ENCODE measurements around the gene VPS13C.

Gene VPS13C

GRCh38 chr15:62079594-62079993 lies 19.3 kb upstream of the VPS13C start:
- H3K4me1 ChIP-seq (ENCODE audit: insufficient read depth, low read length, poor library complexity, severe bottlenecking) = no peaks in the 10 kb centered on the region
- no peaks in the 10 kb centered on the region for H3K79me2 ChIP-seq (ENCODE audit: insufficient read depth, low read length)
- H3K9me2 ChIP-seq (replicated peaks; ENCODE audit: low read depth, low read length) = no peaks in the 10 kb centered on the region
- H3K4me3 ChIP-seq (ENCODE audit: low read length, poor library complexity, severe bottlenecking) = no peak overlapping the region
- TF ChIP-seq EZH2phosphoT487 (IDR thresholded peaks at IDR 0.05; ENCODE audit: borderline replicate concordance) = no peak
- TF ChIP-seq, protein P1, sequence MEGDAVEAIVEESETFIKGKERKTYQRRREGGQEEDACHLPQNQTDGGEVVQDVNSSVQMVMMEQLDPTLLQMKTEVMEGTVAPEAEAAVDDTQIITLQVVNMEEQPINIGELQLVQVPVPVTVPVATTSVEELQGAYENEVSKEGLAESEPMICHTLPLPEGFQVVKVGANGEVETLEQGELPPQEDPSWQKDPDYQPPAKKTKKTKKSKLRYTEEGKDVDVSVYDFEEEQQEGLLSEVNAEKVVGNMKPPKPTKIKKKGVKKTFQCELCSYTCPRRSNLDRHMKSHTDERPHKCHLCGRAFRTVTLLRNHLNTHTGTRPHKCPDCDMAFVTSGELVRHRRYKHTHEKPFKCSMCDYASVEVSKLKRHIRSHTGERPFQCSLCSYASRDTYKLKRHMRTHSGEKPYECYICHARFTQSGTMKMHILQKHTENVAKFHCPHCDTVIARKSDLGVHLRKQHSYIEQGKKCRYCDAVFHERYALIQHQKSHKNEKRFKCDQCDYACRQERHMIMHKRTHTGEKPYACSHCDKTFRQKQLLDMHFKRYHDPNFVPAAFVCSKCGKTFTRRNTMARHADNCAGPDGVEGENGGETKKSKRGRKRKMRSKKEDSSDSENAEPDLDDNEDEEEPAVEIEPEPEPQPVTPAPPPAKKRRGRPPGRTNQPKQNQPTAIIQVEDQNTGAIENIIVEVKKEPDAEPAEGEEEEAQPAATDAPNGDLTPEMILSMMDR (conservative IDR thresholded peaks at IDR 0.05; ENCODE audit: low read length) = no peak
- no peak overlapping the region for H2AFZ ChIP-seq (ENCODE audit: low read length)
- no peaks in the 10 kb centered on the region for H3K9me3 ChIP-seq (ENCODE audit: insufficient read depth, low read depth, low read length)
- no peaks in the 10 kb centered on the region for H3K27me3 ChIP-seq (ENCODE audit: insufficient read depth, low read length, poor library complexity, severe bottlenecking)
- no peak overlapping the region for H3K9ac ChIP-seq (ENCODE audit: low read depth, low read length, poor library complexity, severe bottlenecking)
- H3K36me3 ChIP-seq (ENCODE audit: insufficient read depth, low read length) = no peaks in the 10 kb centered on the region
- no peak overlapping the region for H3K4me2 ChIP-seq (ENCODE audit: low read depth, low read length, poor library complexity, severe bottlenecking)
- no peaks in the 10 kb centered on the region for H3F3A ChIP-seq (ENCODE audit: low read depth)
- H4K20me1 ChIP-seq (ENCODE audit: insufficient read depth, low read length, poor library complexity, severe bottlenecking) = no peaks in the 10 kb centered on the region

GRCh38 chr15:62075595-62076277 lies 15.5 kb upstream of the VPS13C start:
- no peaks in the 10 kb centered on the region for H3F3A ChIP-seq (ENCODE audit: low read depth)
- no peaks in the 10 kb centered on the region for H3K36me3 ChIP-seq (ENCODE audit: insufficient read depth, low read length)
- no peak overlapping the region for H3K9ac ChIP-seq (ENCODE audit: low read depth, low read length, poor library complexity, severe bottlenecking)
- no peaks in the 10 kb centered on the region for H3K79me2 ChIP-seq (ENCODE audit: insufficient read depth, low read length)
- no peaks in the 10 kb centered on the region for H3K9me3 ChIP-seq (ENCODE audit: insufficient read depth, low read depth, low read length)
- H3K4me1 ChIP-seq (ENCODE audit: insufficient read depth, low read length, poor library complexity, severe bottlenecking) = no peaks in the 10 kb centered on the region
- no peak overlapping the region for H3K4me3 ChIP-seq (ENCODE audit: low read length, poor library complexity, severe bottlenecking)
- H3K4me2 ChIP-seq (ENCODE audit: low read depth, low read length, poor library complexity, severe bottlenecking) = no peak overlapping the region
- no peak for TF ChIP-seq EZH2phosphoT487 (IDR thresholded peaks at IDR 0.05; ENCODE audit: borderline replicate concordance)
- TF ChIP-seq, protein P1 (conservative IDR thresholded peaks at IDR 0.05; ENCODE audit: low read length) = no peak
- H3K27me3 ChIP-seq (ENCODE audit: insufficient read depth, low read length, poor library complexity, severe bottlenecking) = no peaks in the 10 kb centered on the region
- H4K20me1 ChIP-seq (ENCODE audit: insufficient read depth, low read length, poor library complexity, severe bottlenecking) = no peaks in the 10 kb centered on the region
- H2AFZ ChIP-seq (ENCODE audit: low read length) = no peak overlapping the region
- no peaks in the 10 kb centered on the region for H3K9me2 ChIP-seq (replicated peaks; ENCODE audit: low read depth, low read length)

DNA sequence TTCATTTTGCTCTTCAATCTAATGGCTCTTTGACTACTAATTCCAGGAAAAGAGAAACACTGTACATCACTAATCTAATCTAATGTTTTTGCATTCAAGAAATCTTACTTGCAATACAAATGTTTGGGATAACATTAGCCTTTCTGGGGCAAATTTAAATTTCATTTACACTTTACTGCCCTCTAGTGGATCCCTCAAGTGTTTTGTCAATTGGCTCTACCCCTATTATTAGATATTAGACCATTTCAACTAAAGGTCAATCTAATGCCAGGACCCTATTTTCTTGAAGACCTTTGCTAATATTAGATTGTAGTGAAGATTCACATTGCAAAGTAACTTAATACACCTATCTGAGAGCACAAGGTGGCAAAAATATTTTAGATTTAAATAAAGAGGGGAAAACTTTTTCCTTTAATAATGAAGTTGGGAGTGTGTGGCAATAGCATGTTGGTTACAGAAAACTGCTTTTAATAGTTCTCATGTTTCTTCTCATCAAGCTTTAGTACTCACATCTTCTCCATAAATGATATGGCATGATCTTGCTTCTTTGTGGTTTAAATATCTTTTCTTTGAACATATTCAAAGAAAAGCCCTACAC lies 11.6 kb upstream of the VPS13C start:
- H3K9me3 ChIP-seq (ENCODE audit: insufficient read depth, low read depth, low read length) = no peaks in the 10 kb centered on the region
- H3K4me1 ChIP-seq (ENCODE audit: insufficient read depth, low read length, poor library complexity, severe bottlenecking) = no peaks in the 10 kb centered on the region
- H3K27me3 ChIP-seq (ENCODE audit: insufficient read depth, low read length, poor library complexity, severe bottlenecking) = no peaks in the 10 kb centered on the region
- H3K9me2 ChIP-seq (replicated peaks; ENCODE audit: low read depth, low read length) = no peaks in the 10 kb centered on the region
- no peak overlapping the region for H2AFZ ChIP-seq (ENCODE audit: low read length)
- TF ChIP-seq, protein P1 (conservative IDR thresholded peaks at IDR 0.05; ENCODE audit: low read length) = peak; percentile 85
- no peak for TF ChIP-seq EZH2phosphoT487 (IDR thresholded peaks at IDR 0.05; ENCODE audit: borderline replicate concordance)
- no peaks in the 10 kb centered on the region for H4K20me1 ChIP-seq (ENCODE audit: insufficient read depth, low read length, poor library complexity, severe bottlenecking)
- H3K4me2 ChIP-seq (ENCODE audit: low read depth, low read length, poor library complexity, severe bottlenecking) = no peak overlapping the region
- H3K36me3 ChIP-seq (ENCODE audit: insufficient read depth, low read length) = no peaks in the 10 kb centered on the region
- no peak overlapping the region for H3K4me3 ChIP-seq (ENCODE audit: low read length, poor library complexity, severe bottlenecking)
- H3K79me2 ChIP-seq (ENCODE audit: insufficient read depth, low read length) = no peaks in the 10 kb centered on the region
- no peak overlapping the region for H3K9ac ChIP-seq (ENCODE audit: low read depth, low read length, poor library complexity, severe bottlenecking)
- H3F3A ChIP-seq (ENCODE audit: low read depth) = no peaks in the 10 kb centered on the region
